Measurements from ENCODE around the gene S100PBP.

GRCh38 chr1:32768110-32768850 lies 49.2 kb upstream of the S100PBP start:
- TF ChIP-seq, protein P1, sequence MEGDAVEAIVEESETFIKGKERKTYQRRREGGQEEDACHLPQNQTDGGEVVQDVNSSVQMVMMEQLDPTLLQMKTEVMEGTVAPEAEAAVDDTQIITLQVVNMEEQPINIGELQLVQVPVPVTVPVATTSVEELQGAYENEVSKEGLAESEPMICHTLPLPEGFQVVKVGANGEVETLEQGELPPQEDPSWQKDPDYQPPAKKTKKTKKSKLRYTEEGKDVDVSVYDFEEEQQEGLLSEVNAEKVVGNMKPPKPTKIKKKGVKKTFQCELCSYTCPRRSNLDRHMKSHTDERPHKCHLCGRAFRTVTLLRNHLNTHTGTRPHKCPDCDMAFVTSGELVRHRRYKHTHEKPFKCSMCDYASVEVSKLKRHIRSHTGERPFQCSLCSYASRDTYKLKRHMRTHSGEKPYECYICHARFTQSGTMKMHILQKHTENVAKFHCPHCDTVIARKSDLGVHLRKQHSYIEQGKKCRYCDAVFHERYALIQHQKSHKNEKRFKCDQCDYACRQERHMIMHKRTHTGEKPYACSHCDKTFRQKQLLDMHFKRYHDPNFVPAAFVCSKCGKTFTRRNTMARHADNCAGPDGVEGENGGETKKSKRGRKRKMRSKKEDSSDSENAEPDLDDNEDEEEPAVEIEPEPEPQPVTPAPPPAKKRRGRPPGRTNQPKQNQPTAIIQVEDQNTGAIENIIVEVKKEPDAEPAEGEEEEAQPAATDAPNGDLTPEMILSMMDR (conservative IDR thresholded peaks at IDR 0.05; ENCODE audit: low read depth, low read length): no peak
- TF ChIP-seq SMC3 (IDR thresholded peaks at IDR 0.05; ENCODE audit: low read depth, low read length): no peak
